Caco-2 (cell line): Measurements from ENCODE around the gene TPK1. TPM values are rescaled to one million over a fixed set of nuclear protein-coding genes. Genes with fewer than 3 reads are reported as not detected.

Experiments used
- BruUV-seq: library from RNA; stranded (reverse); fragments of 400-500 nt; replicated peaks from 2 replicates; lab custom pipeline; 2021; lab: Mats Ljungman, UMichigan
- CTCF ChIA-PET: fragments of 300-600 bp; sonication (Branson Sonifier 250); formaldehyde crosslinking; loops from one replicate; lab custom pipeline; 2022; ENCODE audit warnings: antibody characterized with exemption; lab: Charles Lee
- POLR2A ChIA-PET: fragments of 300-600 bp; sonication (Branson Sonifier 250); formaldehyde crosslinking; loops from one replicate; lab custom pipeline; 2022; ENCODE audit warnings: antibody characterized with exemption; lab: Charles Lee
- DNase-seq, 2 experiments: peaks; one replicate each; pipeline versions ENCODE4 v3.0.0 to v3.0.0-alpha.2; 2020 to 2022
- H3K27me3 ChIP-seq: replicated peaks from 2 replicates; pipeline ENCODE4 v1.6.0; 2011; ENCODE audit warnings: low read length; ENCODE audit not compliant: control insufficient read depth, insufficient read depth
- H3K36me3 ChIP-seq: 2 replicates; pipeline ENCODE4 v1.5.1; 2011; ENCODE audit warnings: low read length; ENCODE audit not compliant: control insufficient read depth, insufficient read depth
- H3K4me1 ChIP-seq: fragments of 250-450 bp; sonication (Bioruptor Pico); 2 replicates; pipeline ENCODE4 v1.5.1; 2020; ENCODE audit warnings: mild to moderate bottlenecking
- H3K4me3 ChIP-seq: 2 replicates; pipeline ENCODE4 v1.5.1; 2011; ENCODE audit warnings: low read depth, mild to moderate bottlenecking, control low read depth, low read length
- H3K9me3 ChIP-seq: fragments of 250-450 bp; sonication (Bioruptor Pico); 2 replicates; pipeline ENCODE4 v1.5.1; 2020; ENCODE audit warnings: mild to moderate bottlenecking, moderate library complexity
- H3K27ac Mint-ChIP-seq: one replicate; pipeline ENCODE4 v1.8.0; 2022; ENCODE audit warnings: mixed read lengths; ENCODE audit not compliant: unreplicated experiment
- H3K27me3 Mint-ChIP-seq: one replicate; pipeline ENCODE4 v1.8.0; 2022; ENCODE audit warnings: mixed read lengths; ENCODE audit not compliant: insufficient read depth, unreplicated experiment
- H3K36me3 Mint-ChIP-seq: one replicate; pipeline ENCODE4 v1.8.0; 2022; ENCODE audit warnings: mild to moderate bottlenecking, mixed read lengths; ENCODE audit not compliant: insufficient read depth, unreplicated experiment
- H3K4me1 Mint-ChIP-seq: one replicate; pipeline ENCODE4 v1.8.0; 2022; ENCODE audit warnings: low read depth, mixed read lengths; ENCODE audit not compliant: unreplicated experiment
- H3K4me3 Mint-ChIP-seq: one replicate; pipeline ENCODE4 v1.8.0; 2022; ENCODE audit warnings: mild to moderate bottlenecking, moderate library complexity, mixed read lengths; ENCODE audit not compliant: unreplicated experiment
- H3K9me3 Mint-ChIP-seq: one replicate; pipeline ENCODE4 v1.8.0; 2022; ENCODE audit warnings: mixed read lengths; ENCODE audit not compliant: unreplicated experiment
- intact Hi-C: fragments of 100-400 bp; cut with micrococcal nuclease; formaldehyde crosslinking; loops from one replicate; pipeline ENCODE4 v1.10.0; 2022; ENCODE audit not compliant: unreplicated experiment
- total RNA-seq: library from RNA; stranded (reverse); gene quantifications from 2 replicates; pipeline ENCODE4 v1.2.3, GENCODE V29; 2022
- TF ChIP-seq, protein P1 (sequence below), 2 experiments: fragments of 200-600 bp in 1 of 2; IDR thresholded peaks; 1 replicate in 1 of 2; 2 replicates in 1 of 2; pipeline versions ENCODE4 v1.5.1 to v1.8.0; 2011 to 2022; ENCODE audit warnings: antibody characterized with exemption in 1 of 2, control low read depth in 1 of 2, inconsistent platforms in 1 of 2, low read depth in 1 of 2, low read length in 1 of 2, mild to moderate bottlenecking in 1 of 2, moderate library complexity in 1 of 2; ENCODE audit not compliant: insufficient read depth in 1 of 2, severe bottlenecking in 1 of 2, unreplicated experiment in 1 of 2

TPK1 gene
- total RNA-seq, 1 experiment from 2014 or later, result 86.6 TPM

DNA sequence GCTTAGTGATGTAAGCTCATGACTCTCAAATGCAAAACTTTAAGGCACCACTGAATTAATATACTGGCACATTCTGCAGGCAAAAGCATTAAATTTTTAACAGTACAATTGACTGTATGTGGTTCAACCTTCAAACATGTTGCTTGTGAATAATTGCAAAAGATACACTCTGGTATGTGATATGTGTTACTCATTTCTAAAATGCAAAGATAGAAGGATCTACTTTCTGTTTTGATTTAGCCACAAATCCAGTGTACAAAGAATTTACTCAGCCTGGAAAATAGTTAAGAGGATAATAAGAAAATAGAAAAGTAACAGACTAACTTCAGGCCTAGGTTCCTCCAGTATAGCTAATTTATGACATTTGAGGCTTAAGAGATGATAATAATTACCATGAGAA lies 365.8 kb downstream of the TPK1 start:
- BruUV-seq, result no TSS peak
- no peak overlapping the region for H3K27ac Mint-ChIP-seq
- H3K27me3 Mint-ChIP-seq, result no peaks in the 10 kb centered on the region

DNA sequence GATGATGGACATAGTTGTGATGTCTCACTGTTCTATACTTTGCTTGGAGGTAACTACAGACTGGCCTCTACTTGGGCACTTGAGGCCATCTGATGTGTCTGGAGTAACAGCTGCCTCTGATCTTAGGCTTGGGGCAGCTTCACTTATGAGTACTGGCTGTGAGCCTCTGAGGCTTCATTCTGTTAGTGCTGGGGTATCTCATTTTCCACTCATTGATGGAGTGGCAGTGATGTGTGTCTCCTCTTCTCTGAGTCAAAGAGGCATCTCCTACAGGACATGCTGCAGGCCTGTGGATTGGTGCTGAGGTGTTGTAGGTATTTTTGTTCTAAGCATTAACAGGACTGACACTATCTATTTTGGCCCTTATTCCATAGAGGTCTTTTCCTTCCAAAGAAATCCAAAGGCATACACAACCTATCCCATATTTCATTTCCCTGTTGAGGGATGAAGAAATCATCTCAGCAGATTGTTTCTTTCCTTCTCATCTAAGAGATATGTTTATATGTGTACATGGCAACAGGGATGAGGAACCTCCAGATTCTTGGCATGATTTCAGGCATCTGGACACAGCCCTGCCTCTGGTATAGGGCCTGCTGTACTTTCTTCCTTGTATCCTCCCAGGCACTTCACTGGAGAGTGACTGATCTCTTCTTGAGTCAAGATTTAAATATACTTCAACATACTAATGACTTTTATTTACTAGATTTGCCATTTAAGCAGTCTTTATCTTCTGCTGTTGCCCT lies 366.7 kb downstream of the TPK1 start:
- no TSS peak for BruUV-seq
- H3K4me3 Mint-ChIP-seq, result no peak overlapping the region
- Histone ChIP-seq H3K27me3 (no peaks in the 10 kb centered on the region), H3K4me3 (no peak overlapping the region), H3K36me3 (no peaks in the 10 kb centered on the region), H3K4me1 (peaks cover 5% of the 10 kb centered on the region; the same call in 1 of the 2 replicates), H3K9me3 (no peaks in the 10 kb centered on the region)
- ChIA-PET CTCF (no interaction called here), POLR2A (no interaction called here)
- intact Hi-C loops, result no loop called here
- peaks cover 7% of the 10 kb centered on the region for H3K4me1 Mint-ChIP-seq
- no peaks in the 10 kb centered on the region for H3K27me3 Mint-ChIP-seq
- TF ChIP-seq, protein P1, sequence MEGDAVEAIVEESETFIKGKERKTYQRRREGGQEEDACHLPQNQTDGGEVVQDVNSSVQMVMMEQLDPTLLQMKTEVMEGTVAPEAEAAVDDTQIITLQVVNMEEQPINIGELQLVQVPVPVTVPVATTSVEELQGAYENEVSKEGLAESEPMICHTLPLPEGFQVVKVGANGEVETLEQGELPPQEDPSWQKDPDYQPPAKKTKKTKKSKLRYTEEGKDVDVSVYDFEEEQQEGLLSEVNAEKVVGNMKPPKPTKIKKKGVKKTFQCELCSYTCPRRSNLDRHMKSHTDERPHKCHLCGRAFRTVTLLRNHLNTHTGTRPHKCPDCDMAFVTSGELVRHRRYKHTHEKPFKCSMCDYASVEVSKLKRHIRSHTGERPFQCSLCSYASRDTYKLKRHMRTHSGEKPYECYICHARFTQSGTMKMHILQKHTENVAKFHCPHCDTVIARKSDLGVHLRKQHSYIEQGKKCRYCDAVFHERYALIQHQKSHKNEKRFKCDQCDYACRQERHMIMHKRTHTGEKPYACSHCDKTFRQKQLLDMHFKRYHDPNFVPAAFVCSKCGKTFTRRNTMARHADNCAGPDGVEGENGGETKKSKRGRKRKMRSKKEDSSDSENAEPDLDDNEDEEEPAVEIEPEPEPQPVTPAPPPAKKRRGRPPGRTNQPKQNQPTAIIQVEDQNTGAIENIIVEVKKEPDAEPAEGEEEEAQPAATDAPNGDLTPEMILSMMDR (IDR thresholded peaks at IDR 0.05; ENCODE audit: insufficient read depth in 1 of 2, low read depth in 1 of 2, low read length in 1 of 2, severe bottlenecking in 1 of 2, unreplicated experiment in 1 of 2), result no peak
- no peaks in the 10 kb centered on the region for H3K36me3 Mint-ChIP-seq
- no peak for DNase-seq
- H3K9me3 Mint-ChIP-seq, result no peaks in the 10 kb centered on the region
- no peak overlapping the region for H3K27ac Mint-ChIP-seq

More for the DNA sequence above, 365.8 kb downstream of the TPK1 start:
- intact Hi-C loops, result no loop called here
- H3K9me3 Mint-ChIP-seq, result no peaks in the 10 kb centered on the region
- ChIA-PET POLR2A (no interaction called here), CTCF (no interaction called here)
- no peaks in the 10 kb centered on the region for H3K9me3 ChIP-seq
- no peak overlapping the region for H3K4me3 ChIP-seq
- no peaks in the 10 kb centered on the region for H3K36me3 ChIP-seq
- H3K4me1 ChIP-seq, result peaks cover 5% of the 10 kb centered on the region; the same call in 1 of the 2 replicates
- DNase-seq, result no peak
- H3K4me1 Mint-ChIP-seq, result peaks cover 10% of the 10 kb centered on the region
- TF ChIP-seq, protein P1 (IDR thresholded peaks at IDR 0.05; ENCODE audit: insufficient read depth in 1 of 2, low read depth in 1 of 2, low read length in 1 of 2, severe bottlenecking in 1 of 2, unreplicated experiment in 1 of 2), result no peak
- H3K4me3 Mint-ChIP-seq, result no peak overlapping the region
- H3K27me3 ChIP-seq, result no peaks in the 10 kb centered on the region
- no peaks in the 10 kb centered on the region for H3K36me3 Mint-ChIP-seq

DNA sequence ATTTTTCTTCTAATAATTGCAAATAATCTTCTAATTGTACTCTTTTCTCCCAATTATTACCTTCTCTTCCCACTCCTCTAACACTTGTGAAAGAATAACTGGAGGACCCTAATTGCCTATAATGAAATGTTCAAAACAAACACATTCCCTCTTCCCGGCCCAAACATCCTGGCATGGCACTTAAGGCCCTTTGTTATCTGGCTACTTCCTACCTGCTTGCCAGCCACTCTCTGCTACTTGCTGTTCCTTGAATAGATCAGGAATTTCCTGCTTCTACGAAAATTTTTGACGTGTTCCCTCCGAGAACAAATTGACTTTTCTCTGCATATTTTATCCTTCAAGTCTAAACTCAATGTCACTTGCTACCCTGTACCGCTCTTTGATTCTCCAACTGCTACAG lies 376.2 kb downstream of the TPK1 start:
- no peak for DNase-seq
- Mint-ChIP-seq H3K27ac (no peak overlapping the region), H3K4me3 (no peak overlapping the region), H3K4me1 (no peaks in the 10 kb centered on the region), H3K36me3 (peaks cover 29% of the 10 kb centered on the region), H3K9me3 (no peaks in the 10 kb centered on the region), H3K27me3 (no peaks in the 10 kb centered on the region)
- H3K4me1 ChIP-seq, result no peaks in the 10 kb centered on the region
- no peaks in the 10 kb centered on the region for H3K36me3 ChIP-seq
- H3K4me3 ChIP-seq, result no peak overlapping the region
- POLR2A ChIA-PET, result no interaction called here
- no peaks in the 10 kb centered on the region for H3K9me3 ChIP-seq
- intact Hi-C loops, result no loop called here
- CTCF ChIA-PET, result interaction anchor here (0.7 kb wide), 1 partner anchor 88 kb away, joined by 3 read pairs; no protein-coding TSS in a partner anchor
- no TSS peak for BruUV-seq
- no peaks in the 10 kb centered on the region for H3K27me3 ChIP-seq
- TF ChIP-seq, protein P1 (IDR thresholded peaks at IDR 0.05; ENCODE audit: insufficient read depth in 1 of 2, low read depth in 1 of 2, low read length in 1 of 2, severe bottlenecking in 1 of 2, unreplicated experiment in 1 of 2), result no peak
